Lower leg skin (tissue), 4 donors: ENCODE data around the gene CDH13. TPM values are rescaled to one million over a fixed set of nuclear protein-coding genes. Genes with fewer than 3 reads are reported as not detected.

Experiments
- DNase-seq, 2 donors: peaks; one replicate each; pipeline ENCODE4 v3.0.0-alpha.2; 2019; ENCODE audit warnings: low spot score in 2 of 2
- H3K4me3 ChIP-seq: fragments of 200-600 bp; sonication (generic); 2 replicates; pipeline ENCODE4 v1.5.1; 2017; ENCODE audit warnings: mild to moderate bottlenecking, low read depth; ENCODE audit not compliant: poor library complexity, severe bottlenecking
- POLR2A ChIP-seq, 2 donors: fragments of 450-650 bp; IDR thresholded peaks; one replicate each; pipeline ENCODE4 v1.6.1; 2016 to 2017; ENCODE audit warnings: antibody characterized with exemption in 2 of 2, mild to moderate bottlenecking in 1 of 2, moderate library complexity in 1 of 2
- WGBS, 2 donors: methylation state at CpG; one replicate each; pipeline ENCODE4 v1.1.5; 2018; 5-methylcytosine and 5-hydroxymethylcytosine counted together
- intact Hi-C: fragments of 100-400 bp; cut with DNase I; formaldehyde crosslinking; loops from one replicate; pipeline ENCODE4 v1.15.0; 2023; ENCODE audit warnings: low total_unique reads
- total RNA-seq, 4 donors: library from RNA; depleted of rRNA; stranded (reverse); fragments of >200 nt; gene quantifications; one replicate each; pipeline ENCODE4 v1.1.0, GENCODE V29; 2016
- TF ChIP-seq, protein P1 (sequence below), 3 donors: fragments of 450-650 bp; IDR thresholded peaks; one replicate each; pipeline ENCODE4 v1.5.1; 2016; ENCODE audit warnings: antibody characterized with exemption in 3 of 3, mild to moderate bottlenecking in 3 of 3, moderate library complexity in 2 of 3

Gene CDH13
- total RNA-seq, 4 donors from 2014 or later: 102 to 246 (median 155) TPM

DNA sequence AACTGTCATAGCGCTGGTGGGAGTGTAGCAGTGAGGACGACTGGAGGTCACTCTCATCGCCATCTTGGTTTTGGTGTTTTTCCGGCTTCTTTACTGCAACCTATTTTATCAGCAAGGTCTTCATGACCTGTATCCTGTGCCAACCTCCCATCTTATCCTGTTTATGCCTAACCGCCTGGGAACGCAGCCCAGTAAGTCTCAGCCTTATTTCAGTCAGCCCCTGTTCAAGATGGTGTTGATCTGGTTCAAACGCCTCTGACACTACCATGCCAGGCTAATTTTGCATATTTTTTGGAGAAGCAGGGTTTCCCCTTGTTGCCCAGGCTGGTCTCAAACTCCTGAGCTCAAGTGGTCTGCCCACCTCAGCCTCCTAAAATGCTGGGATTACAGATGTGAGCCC is 1001.2 kb downstream of the CDH13 start:
- TF ChIP-seq, protein P1, sequence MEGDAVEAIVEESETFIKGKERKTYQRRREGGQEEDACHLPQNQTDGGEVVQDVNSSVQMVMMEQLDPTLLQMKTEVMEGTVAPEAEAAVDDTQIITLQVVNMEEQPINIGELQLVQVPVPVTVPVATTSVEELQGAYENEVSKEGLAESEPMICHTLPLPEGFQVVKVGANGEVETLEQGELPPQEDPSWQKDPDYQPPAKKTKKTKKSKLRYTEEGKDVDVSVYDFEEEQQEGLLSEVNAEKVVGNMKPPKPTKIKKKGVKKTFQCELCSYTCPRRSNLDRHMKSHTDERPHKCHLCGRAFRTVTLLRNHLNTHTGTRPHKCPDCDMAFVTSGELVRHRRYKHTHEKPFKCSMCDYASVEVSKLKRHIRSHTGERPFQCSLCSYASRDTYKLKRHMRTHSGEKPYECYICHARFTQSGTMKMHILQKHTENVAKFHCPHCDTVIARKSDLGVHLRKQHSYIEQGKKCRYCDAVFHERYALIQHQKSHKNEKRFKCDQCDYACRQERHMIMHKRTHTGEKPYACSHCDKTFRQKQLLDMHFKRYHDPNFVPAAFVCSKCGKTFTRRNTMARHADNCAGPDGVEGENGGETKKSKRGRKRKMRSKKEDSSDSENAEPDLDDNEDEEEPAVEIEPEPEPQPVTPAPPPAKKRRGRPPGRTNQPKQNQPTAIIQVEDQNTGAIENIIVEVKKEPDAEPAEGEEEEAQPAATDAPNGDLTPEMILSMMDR (IDR thresholded peaks at IDR 0.05): no peak
- no peak for TF ChIP-seq POLR2A (IDR thresholded peaks at IDR 0.05)
- no peak overlapping the region for H3K4me3 ChIP-seq
- WGBS, 2 donors: 83 to 87% methylated on average over 7 of the region's 7 CpGs
- DNase-seq: no peak
- intact Hi-C loops: no loop called here

DNA sequence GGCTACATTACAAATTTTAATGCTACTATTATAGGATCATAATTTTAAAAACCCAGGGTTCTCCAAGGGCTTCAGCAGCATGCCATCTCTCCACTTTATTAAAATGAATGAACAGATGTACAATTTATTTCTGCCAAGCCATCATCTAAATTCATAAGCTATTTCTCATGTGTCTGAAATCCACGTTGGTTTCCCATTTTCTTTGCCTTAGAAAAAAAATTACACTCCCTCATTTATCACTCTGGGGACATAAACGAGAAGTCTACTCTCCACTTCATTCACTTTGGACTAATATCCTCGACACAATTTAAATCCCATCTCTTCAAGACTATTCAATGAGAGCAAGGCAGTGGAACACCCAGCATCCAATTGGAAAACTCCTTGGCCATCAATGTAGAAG is 1002.7 kb downstream of the CDH13 start:
- intact Hi-C loops: no loop called here
- DNase-seq: no peak
- no peak overlapping the region for H3K4me3 ChIP-seq
- 84 to 89% methylated on average over 3 of the region's 3 CpGs for WGBS, 2 donors
- TF ChIP-seq, protein P1 (IDR thresholded peaks at IDR 0.05): no peak
- no peak for TF ChIP-seq POLR2A (IDR thresholded peaks at IDR 0.05)

- DNase-seq: no peak
- WGBS, 2 donors: 64 to 83% methylated on average over 5 of the region's 5 CpGs
- intact Hi-C loops: no loop called here
Observed at GRCh38 chr16:83629836-83630235, 1003.1 kb downstream of the CDH13 start.

DNA sequence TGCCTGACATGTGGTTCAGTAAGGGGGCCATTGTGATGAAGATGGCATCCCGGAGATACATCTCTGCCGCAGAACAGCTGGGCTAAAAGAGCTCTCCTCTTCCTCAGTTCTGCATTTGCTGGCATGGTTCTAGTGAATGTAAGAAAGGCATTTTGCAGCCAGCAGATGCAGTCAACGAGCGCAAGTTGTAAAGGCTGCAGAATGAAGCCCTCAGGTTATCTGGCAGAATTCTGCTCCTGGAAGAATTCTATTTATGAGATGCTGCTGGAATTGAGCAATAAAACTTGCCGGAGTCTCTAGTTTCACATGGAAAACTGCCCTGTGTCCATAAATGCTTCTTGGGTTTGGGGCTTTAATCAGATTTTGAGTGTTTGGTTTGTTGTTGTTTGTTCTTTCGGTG is 1004.2 kb downstream of the CDH13 start:
- H3K4me3 ChIP-seq: no peak overlapping the region
- WGBS, 2 donors: 40 to 50% methylated on average over 6 of the region's 6 CpGs
- intact Hi-C loops: no loop called here
- DNase-seq: no peak
- TF ChIP-seq, protein P1 (IDR thresholded peaks at IDR 0.05): no peak
- TF ChIP-seq POLR2A (IDR thresholded peaks at IDR 0.05): no peak

More at GRCh38 chr16:83629836-83630235, 1003.1 kb downstream of the CDH13 start:
- no peak for TF ChIP-seq POLR2A (IDR thresholded peaks at IDR 0.05)
- TF ChIP-seq, protein P1 (IDR thresholded peaks at IDR 0.05): no peak
- no peak overlapping the region for H3K4me3 ChIP-seq

GRCh38 chr16:83633286-83633685 is 1006.5 kb downstream of the CDH13 start:
- TF ChIP-seq, protein P1 (IDR thresholded peaks at IDR 0.05): no peak
- no peak for TF ChIP-seq POLR2A (IDR thresholded peaks at IDR 0.05)
- intact Hi-C loops: no loop called here
- 91 to 94% methylated on average over 9 of the region's 9 CpGs for WGBS, 2 donors
- no peak for DNase-seq
- H3K4me3 ChIP-seq: no peak overlapping the region

DNA sequence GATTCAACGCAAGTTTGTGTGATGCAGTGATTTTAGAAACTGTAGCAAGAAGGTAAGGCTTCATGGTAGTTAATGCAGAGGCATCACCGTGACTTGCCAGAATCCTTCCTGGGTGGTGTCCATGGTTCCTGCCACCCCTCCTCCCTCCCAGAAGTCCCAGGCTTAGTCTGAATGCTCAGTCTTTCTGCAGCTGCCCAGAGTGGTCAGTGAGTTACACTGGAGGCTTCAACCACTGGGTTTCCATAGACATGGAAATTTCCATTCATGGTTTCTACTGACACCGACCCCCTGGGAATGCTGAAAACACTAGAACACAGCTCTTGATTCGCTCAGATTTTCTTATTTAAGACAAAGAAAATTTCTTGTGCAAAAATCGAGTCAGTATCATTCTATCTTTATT is 1021.6 kb downstream of the CDH13 start:
- TF ChIP-seq, protein P1 (IDR thresholded peaks at IDR 0.05): no peak
- no peak for TF ChIP-seq POLR2A (IDR thresholded peaks at IDR 0.05)
- intact Hi-C loops: no loop called here
- no peak for DNase-seq
- no peak overlapping the region for H3K4me3 ChIP-seq
- 65 to 69% methylated on average over 5 of the region's 5 CpGs for WGBS, 2 donors
